RPMI8226 (cell line): ENCODE measurements around the gene UCHL5.
A peak's percentile ranks its signal among the peaks of the same experiment; 100 is the strongest.

Experiments
- DNase-seq: peaks from one replicate; pipeline ENCODE4 v3.0.0-alpha.2; 2015

The UCHL5 gene

DNA sequence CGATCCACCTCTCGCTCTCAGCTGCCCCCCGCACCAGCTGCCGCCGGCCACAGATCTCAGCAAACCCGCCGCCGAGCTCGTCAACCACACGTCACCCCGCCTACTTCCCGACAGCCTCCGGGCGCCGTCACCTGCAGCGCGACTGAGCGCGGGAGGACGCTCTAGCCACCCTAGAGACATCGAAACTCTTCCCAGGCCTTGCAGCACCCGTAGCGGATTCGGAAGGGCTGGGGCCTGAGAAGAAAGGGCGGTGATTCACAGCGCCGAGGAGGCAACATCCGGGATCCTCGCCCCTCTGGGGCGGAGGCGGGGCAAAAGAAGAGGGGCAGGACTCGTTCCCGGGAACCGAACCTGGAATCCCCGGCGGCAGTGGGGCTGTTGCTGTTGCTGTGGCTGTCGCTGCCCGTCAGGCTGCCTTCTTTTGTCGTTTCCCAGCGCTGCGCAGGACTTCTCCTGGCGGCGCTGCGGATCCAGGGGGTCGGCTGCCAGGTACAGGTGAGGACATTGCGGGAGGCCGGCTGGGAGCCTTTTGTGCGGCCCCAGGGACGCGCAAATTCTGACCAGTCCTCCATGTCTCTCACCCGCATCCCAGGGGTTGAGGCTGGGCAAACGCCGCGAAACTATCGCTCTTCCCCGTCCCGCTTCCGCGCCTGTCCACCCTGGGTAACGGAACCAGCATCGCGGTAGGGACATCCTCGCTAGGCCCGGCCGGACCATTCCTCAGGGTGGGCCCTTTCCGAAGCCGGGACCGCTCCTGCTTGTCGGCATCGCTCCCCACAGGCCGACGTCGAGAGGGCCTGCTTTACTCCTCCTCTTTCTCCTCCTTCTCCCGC is at the start of gene UCHL5, which contains the start of gene RO60:
Gene UCHL5 (minus strand): TSS at position 79 of the 833 bp plus-strand sequence. CDS start 100 bp downstream, outside the sequence.
Gene RO60 (plus strand): TSS at position 331 of the 833 bp plus-strand sequence. CDS start 9,443 bp downstream, outside the sequence.
- peak; percentile 99 for DNase-seq

DNA sequence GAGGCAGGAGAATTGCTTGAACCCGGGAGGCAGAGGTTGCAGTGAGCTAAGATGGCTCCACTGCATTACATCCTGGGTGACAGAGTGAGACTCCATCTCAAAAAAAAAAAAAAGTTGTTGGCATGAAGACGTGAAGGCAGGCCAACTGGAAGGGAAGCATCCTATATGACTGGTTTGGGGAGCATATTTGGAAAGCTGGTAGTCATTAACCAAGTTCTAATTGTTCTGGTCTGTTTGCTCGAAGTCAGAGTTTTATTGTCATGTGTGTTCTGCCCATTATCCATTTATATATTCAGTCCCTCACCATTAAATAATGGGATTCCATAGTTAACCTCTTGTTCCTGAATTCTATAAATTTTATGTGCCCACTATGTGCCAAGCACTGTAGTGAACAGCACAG is 49.3 kb upstream of the UCHL5 start:
- DNase-seq, result no peak

- no peak for DNase-seq
Observed at GRCh38 chr1:193105821-193106177, 46.6 kb upstream of the UCHL5 start.

- DNase-seq, result peak; percentile 90
Observed at GRCh38 chr1:193104907-193105820, 46.0 kb upstream of the UCHL5 start, which contains the start of gene GLRX2. Gene GLRX2 (minus strand): TSS chr1:193105414. CDS start chr1:193105382, 32 bp downstream.

- DNase-seq, result peak; percentile 51
Observed at GRCh38 chr1:193104502-193104906, 45.3 kb upstream of the UCHL5 start.

DNA sequence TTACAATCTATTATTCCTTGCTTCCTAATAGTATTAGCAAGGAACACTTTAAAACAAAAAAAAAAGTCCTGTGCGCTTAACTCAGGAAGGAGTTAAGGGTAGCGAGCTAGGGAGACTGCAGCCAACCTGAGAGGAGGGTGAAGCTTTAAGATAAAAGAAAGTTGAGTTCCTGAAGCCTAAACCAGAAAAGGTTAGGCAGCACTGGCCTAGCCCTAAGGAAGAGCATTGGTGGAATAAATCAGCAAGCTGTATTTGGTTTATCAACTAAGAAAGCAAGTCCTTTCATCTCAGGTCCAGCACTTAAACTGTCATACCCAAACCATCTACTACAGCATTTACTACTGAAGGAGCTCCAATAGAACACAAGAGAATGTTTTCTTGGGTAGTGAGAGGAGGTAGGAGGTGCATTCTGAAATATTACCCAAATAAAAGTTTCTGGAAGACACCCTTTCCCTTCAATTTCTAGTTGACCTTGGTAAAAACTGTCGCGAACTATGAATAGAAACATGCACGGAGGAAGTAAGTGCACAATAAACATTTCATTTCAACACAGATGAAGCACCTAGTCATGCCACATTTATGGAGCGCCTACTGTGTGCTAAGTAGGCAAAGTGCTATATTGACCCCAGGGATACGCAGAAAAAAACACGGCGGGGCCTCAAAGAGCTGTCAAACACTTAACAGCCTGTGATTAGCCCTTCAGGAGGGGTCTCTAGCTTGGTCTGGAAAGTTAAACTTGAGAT is 44.8 kb upstream of the UCHL5 start:
- no peak for DNase-seq

GRCh38 chr1:193102662-193103061 is 43.5 kb upstream of the UCHL5 start:
- DNase-seq, result no peak

DNA sequence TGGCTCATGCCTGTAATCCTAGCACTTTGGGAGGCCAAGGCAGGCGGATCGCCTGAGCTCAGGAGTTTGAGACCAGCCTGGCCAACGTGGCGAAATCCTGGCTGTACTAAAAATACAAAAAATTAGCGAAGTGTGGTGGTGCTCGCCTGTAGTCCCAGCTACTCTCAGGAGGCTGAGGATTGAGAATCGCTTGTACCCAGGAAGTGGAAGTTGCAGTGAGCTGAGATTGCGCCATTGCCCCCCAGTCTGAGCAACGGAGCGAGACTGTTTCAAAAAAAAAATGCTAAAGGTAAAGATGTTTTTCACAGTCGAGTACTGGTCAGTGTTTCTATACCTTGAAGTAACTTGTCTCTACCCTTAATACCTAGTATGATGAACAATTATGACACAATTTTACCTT is 35.0 kb upstream of the UCHL5 start:
- no peak for DNase-seq

- DNase-seq, result no peak
Observed at GRCh38 chr1:193090865-193091264, 31.7 kb upstream of the UCHL5 start.

- no peak for DNase-seq
Observed at GRCh38 chr1:193087893-193088292, 28.7 kb upstream of the UCHL5 start.

GRCh38 chr1:193086342-193086741 is 27.2 kb upstream of the UCHL5 start:
- no peak for DNase-seq

DNA sequence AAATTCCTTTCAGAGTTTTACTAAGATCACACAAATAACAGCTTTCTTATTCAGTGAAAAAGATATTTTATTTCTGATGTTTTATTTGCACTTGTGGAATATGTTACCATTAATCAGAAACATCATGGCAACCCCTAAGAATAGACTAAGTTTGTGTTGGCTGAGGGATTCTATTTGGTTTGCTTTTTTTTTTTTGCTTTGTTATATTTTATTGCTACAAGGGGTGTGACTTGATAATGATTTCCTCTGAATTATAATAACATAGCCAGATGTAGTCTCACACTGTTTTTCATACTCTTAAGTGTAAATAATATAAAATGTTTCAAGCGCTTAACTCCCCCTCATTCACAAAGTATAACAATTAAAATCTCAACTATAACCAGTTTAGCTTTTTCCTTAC is 26.1 kb upstream of the UCHL5 start:
- no peak for DNase-seq

- DNase-seq, result no peak
Observed at GRCh38 chr1:193083365-193084088, 24.4 kb upstream of the UCHL5 start.

DNA sequence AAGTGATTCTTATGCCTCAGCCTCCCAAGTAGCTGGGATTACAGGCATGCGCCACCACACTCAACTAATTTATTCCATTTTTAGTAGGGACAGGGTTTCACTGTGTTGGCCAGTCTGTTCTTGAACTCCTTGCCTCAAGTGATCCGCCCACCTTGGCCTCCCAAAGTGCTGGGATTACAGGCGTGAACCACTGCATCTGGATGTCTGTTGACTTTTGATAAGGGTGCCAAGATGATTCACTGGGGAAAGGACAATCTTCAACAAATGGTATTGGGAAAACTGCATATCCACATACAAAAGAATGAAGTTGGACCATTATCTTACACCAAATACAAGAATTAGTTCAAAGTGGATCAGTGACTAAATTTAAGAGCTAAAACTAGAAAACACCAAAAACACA is 20.0 kb upstream of the UCHL5 start:
- DNase-seq, result no peak

DNA sequence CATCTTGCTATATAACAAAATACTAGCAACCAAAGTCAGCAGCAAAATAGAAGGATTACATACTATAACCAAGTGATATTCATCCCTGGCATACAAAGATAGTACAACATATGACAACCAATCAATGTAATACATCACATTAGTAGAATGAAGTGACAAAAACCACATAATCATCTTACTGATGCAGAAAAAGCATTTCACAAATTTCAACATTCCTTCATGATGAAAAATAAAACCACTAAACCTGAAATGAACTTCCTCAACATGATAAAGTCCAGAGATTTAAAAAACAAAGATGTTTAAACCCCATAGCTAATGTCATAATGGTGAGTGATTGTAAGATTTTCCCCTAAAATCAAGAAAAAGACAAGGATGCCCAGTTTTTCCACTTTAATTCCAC is 18.8 kb upstream of the UCHL5 start:
- no peak for DNase-seq

DNA sequence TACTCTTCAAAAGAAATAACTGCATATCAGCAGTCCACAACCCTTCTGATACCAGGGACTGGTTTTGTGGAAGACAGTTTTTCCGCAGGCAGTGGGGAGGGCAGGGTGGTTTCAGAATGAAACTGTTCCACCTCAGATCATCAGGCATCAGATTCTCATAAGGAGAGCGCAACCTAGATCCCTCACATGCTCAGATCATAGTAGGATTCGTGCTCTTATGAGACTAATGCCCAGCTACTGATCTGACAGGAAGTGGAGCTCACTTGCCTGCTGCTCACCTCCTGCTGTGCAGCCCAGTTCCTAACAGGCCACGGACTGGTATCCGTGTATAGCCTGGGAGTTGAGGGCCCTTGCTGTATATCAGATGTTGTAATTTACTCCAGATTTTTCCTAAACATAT is 11.8 kb upstream of the UCHL5 start:
- DNase-seq, result peak; percentile 66

DNA sequence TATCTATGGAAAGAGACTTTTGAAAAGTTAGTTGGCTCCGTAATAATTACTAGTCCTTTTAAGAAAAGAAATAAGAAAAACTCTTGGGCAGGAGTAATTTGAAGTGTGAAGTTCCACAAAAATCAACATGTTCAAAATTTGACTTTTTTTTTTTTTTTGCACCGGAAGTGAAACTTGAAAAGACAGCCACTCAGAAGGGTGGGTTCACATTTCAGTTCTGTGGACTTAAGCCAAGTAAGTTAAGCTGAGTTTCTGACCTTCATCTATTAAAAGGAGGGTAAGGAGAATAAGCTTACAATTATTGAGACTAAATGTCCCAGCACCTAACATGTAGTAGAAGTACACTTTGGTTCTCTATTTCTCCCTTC is 11.2 kb upstream of the UCHL5 start:
- peak; percentile 53 for DNase-seq

GRCh38 chr1:193069748-193070385 is 10.7 kb upstream of the UCHL5 start:
- DNase-seq, result peak; percentile 39

GRCh38 chr1:193068013-193068412 is 8.9 kb upstream of the UCHL5 start:
- DNase-seq, result no peak

DNA sequence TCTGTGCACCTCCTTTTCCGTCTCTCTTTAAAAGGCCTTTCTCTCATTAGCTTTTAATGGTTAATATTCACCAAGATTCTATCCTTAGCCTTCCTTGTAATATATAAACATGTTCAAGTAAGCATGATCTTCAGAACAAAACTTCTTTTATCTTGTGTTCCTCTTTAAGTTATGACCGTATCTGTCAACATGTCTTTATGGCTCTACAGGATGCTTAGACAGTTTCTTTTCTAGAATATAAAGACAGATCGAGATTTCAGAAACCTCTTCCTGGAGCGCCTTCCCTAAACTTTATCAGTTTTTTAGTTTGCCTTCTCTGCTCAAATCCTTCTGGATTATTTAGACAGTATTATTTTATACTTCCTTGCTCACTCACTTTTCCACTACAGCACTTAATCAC is 7.4 kb upstream of the UCHL5 start:
- no peak for DNase-seq

DNA sequence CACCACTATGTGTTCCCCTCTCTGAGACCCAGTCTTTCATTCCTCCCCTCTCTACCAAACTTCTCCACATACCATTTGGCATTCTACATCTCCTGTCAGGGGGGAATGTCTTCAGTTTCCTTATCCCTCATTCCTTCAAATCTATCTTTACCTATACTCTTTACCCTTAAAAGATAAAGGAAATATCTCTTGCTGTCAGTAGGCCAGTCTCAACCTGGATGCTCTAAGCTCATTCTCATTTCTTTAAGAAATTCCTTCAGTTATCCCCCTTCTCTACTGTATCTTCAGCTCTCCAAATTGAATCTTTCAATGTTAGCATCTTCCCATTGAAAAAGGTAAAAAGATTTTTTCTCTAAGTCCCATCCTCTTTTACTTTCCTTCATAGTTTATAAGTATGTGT is 6.8 kb upstream of the UCHL5 start:
- no peak for DNase-seq
